Prostate gland (tissue), 2 donors: ENCODE measurements around the gene DNAH5. TPM values are rescaled to one million over a fixed set of nuclear protein-coding genes. Genes with fewer than 3 reads are reported as not detected.

Experiments
- DNase-seq: peaks from one replicate; pipeline ENCODE4 v3.0.0-alpha.2; 2019; ENCODE audit warnings: low spot score
- H3K27ac ChIP-seq, 2 donors: fragments of 200-600 bp; sonication (generic); 2 replicates each; pipeline ENCODE4 v1.5.1; 2017 to 2019
- H3K27me3 ChIP-seq: fragments of 200-600 bp; sonication (generic); replicated peaks from 2 replicates; pipeline ENCODE4 v1.5.1; 2019; ENCODE audit not compliant: insufficient read depth
- H3K36me3 ChIP-seq, 2 donors: fragments of 200-600 bp; sonication (generic); 1 replicate in 1 of 2; 2 replicates in 1 of 2; pipeline versions ENCODE4 v1.5.1 to v1.8.1; 2017 to 2019
- H3K4me1 ChIP-seq: fragments of 200-600 bp; sonication (generic); replicated peaks from 2 replicates; pipeline ENCODE4 v1.5.1; 2019
- H3K4me3 ChIP-seq, 2 donors: fragments of 200-600 bp; sonication (generic); 2 replicates each; pipeline ENCODE4 v1.5.1; 2017 to 2019
- H3K9me3 ChIP-seq: fragments of 200-600 bp; sonication (generic); 2 replicates; pipeline ENCODE4 v1.5.1; 2017
- CTCF ChIP-seq, 4 experiments: fragments of 200-600 bp in 2 of 4; fragments of 450-650 bp in 2 of 4; sonication (generic) in 2 of 4; IDR thresholded peaks; 1 replicate in 3 of 4; 2 replicates in 1 of 4; pipeline ENCODE4 v1.5.1; 2016 to 2019; ENCODE audit warnings: antibody characterized with exemption in 4 of 4, mild to moderate bottlenecking in 2 of 4, moderate library complexity in 2 of 4
- POLR2A ChIP-seq: fragments of 450-650 bp; IDR thresholded peaks from one replicate; pipeline ENCODE4 v1.6.1; 2016; ENCODE audit warnings: antibody characterized with exemption, mild to moderate bottlenecking
- POLR2AphosphoS5 ChIP-seq: sonication (generic); formaldehyde crosslinking; IDR thresholded peaks from one replicate; pipeline ENCODE4 v1.6.1; 2017; ENCODE audit warnings: antibody characterized with exemption
- WGBS: methylation state at CpG from one replicate; pipeline ENCODE4 v1.1.5; 2018; 5-methylcytosine and 5-hydroxymethylcytosine counted together
- intact Hi-C: fragments of 100-400 bp; cut with DNase I; formaldehyde crosslinking; loops from one replicate; pipeline ENCODE4 v1.14.2; 2022
- total RNA-seq, 2 donors: library from RNA; depleted of rRNA; stranded (reverse); fragments of >200 nt; gene quantifications; one replicate each; pipeline ENCODE4 v1.1.0, GENCODE V29; 2016

The DNAH5 gene
- total RNA-seq, 2 donors from 2014 or later, result 3.7 to 6.8 TPM

GRCh38 chr5:13957032-13957645, 12.7 kb upstream of the DNAH5 start:
- Histone ChIP-seq H3K4me3 (no peak overlapping the region), H3K36me3 (no peaks in the 10 kb centered on the region), H3K27me3 (no peaks in the 10 kb centered on the region), H3K4me1 (no peaks in the 10 kb centered on the region), H3K27ac (no peak overlapping the region), H3K9me3 (no peaks in the 10 kb centered on the region)
- peak; percentile 33 for DNase-seq
- intact Hi-C loops, result no loop called here
- TF ChIP-seq POLR2A, result no peak
- TF ChIP-seq CTCF (IDR thresholded peaks at IDR 0.05), result peak in 3 of 4 experiments; percentile 45 to 73 (median 72)
- TF ChIP-seq POLR2AphosphoS5, result no peak

DNA sequence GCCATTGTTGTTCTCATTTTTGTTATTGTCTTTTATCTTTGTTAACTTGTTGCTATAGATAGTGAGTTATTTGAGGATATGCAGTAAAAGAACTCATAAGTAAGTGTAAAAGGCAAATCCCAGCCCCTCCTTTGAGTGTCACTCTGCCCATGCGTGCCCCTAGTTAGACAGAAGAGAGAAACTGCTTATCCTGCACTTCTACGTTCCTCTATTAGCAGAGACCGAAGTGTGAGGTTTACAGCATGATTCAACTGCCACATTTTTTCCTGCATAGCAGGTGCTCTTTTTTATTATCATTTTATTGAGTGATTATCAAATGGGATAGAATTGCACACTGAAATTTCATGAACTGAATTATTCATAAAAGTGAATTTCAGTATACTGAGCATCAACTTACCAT, 12.0 kb upstream of the DNAH5 start:
- intact Hi-C loops, result no loop called here
- 31% methylated on average over 3 of the region's 3 CpGs for WGBS
- H3K27me3 ChIP-seq, result no peaks in the 10 kb centered on the region
- no peak overlapping the region for H3K27ac ChIP-seq
- no peak for TF ChIP-seq POLR2A
- no peak for TF ChIP-seq POLR2AphosphoS5
- TF ChIP-seq CTCF (IDR thresholded peaks at IDR 0.05), result no peak
- no peaks in the 10 kb centered on the region for H3K36me3 ChIP-seq
- H3K4me3 ChIP-seq, result no peak overlapping the region
- no peaks in the 10 kb centered on the region for H3K9me3 ChIP-seq
- H3K4me1 ChIP-seq, result no peaks in the 10 kb centered on the region
- no peak for DNase-seq

DNA sequence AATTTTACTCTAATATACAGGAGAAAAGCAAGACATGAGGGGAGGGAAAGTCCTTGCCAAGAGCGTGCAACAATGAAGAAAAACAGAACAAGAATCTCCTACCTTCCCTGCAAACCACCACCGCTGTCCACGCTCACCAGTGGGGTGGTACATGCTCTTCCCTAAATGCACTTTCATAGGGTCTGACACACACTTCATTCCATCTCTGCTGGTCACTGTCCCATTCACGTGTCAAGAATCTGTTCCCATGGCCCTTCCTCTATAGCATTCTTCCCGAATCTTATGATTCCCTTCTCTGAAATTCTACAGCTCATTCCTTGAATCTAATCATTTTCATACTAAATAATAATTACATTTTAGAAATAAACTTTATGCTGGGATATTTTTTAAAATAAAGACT, 11.4 kb upstream of the DNAH5 start:
- no peak for DNase-seq
- Histone ChIP-seq H3K36me3 (no peaks in the 10 kb centered on the region), H3K4me3 (no peak overlapping the region), H3K4me1 (no peaks in the 10 kb centered on the region), H3K9me3 (no peaks in the 10 kb centered on the region), H3K27me3 (no peaks in the 10 kb centered on the region), H3K27ac (no peak overlapping the region)
- intact Hi-C loops, result no loop called here
- 82% methylated on average over 5 of the region's 5 CpGs for WGBS
- no peak for TF ChIP-seq CTCF (IDR thresholded peaks at IDR 0.05)
- TF ChIP-seq POLR2A, result no peak
- no peak for TF ChIP-seq POLR2AphosphoS5

DNA sequence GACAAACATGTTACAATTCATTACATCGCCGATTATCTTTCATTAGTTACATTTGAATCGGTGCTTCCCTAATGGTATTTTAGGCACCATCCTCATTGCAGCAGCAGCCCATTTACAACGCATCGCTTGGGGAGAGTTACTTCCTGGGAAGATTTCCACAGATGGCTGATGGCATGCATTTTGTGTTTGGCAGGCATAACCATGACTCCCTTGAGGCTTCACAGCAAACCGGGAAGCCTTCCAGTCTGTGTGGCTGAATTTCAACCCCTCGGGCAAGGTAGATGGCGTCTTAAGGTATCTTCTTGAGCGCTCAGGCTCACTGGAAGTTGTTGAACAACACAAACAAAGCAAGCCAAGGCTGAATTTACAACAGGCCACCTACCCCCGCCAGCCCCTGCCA, 1.6 kb upstream of the DNAH5 start:
- peak; percentile 78 for DNase-seq
- no peaks in the 10 kb centered on the region for H3K36me3 ChIP-seq
- H3K9me3 ChIP-seq, result no peaks in the 10 kb centered on the region
- WGBS, result 39% methylated on average over 10 of the region's 10 CpGs
- TF ChIP-seq POLR2AphosphoS5, result peak; percentile 46
- no peak for TF ChIP-seq CTCF (IDR thresholded peaks at IDR 0.05)
- TF ChIP-seq POLR2A, result no peak
- no peaks in the 10 kb centered on the region for H3K4me1 ChIP-seq
- no peak overlapping the region for H3K4me3 ChIP-seq
- intact Hi-C loops, result no loop called here
- no peak overlapping the region for H3K27ac ChIP-seq
- H3K27me3 ChIP-seq, result no peaks in the 10 kb centered on the region

GRCh38 chr5:13945271-13945670, 783 bp upstream of the DNAH5 start:
- intact Hi-C loops, result no loop called here
- peak overlapping the region in 1 of 2 donors; percentile 17 for H3K27ac ChIP-seq
- H3K36me3 ChIP-seq, result no peaks in the 10 kb centered on the region
- H3K9me3 ChIP-seq, result no peaks in the 10 kb centered on the region
- H3K27me3 ChIP-seq, result no peaks in the 10 kb centered on the region
- H3K4me3 ChIP-seq, result no peak overlapping the region
- 58% methylated on average over 3 of the region's 3 CpGs for WGBS
- H3K4me1 ChIP-seq, result no peaks in the 10 kb centered on the region
- no peak for DNase-seq
- TF ChIP-seq POLR2AphosphoS5 (no peak), CTCF (IDR thresholded peaks at IDR 0.05) (no peak), POLR2A (no peak)
